Measurements from ENCODE around the gene DDB1. TPM values are rescaled to one million over a fixed set of nuclear protein-coding genes. Genes with fewer than 3 reads are reported as not detected.

The DDB1 gene
- total and polyA plus RNA-seq, 10 of the 15 experiments (the other 5 are each of a cell fraction or from before 2014, with no cell fraction given) = 136 to 272 (median 216) TPM

DNA sequence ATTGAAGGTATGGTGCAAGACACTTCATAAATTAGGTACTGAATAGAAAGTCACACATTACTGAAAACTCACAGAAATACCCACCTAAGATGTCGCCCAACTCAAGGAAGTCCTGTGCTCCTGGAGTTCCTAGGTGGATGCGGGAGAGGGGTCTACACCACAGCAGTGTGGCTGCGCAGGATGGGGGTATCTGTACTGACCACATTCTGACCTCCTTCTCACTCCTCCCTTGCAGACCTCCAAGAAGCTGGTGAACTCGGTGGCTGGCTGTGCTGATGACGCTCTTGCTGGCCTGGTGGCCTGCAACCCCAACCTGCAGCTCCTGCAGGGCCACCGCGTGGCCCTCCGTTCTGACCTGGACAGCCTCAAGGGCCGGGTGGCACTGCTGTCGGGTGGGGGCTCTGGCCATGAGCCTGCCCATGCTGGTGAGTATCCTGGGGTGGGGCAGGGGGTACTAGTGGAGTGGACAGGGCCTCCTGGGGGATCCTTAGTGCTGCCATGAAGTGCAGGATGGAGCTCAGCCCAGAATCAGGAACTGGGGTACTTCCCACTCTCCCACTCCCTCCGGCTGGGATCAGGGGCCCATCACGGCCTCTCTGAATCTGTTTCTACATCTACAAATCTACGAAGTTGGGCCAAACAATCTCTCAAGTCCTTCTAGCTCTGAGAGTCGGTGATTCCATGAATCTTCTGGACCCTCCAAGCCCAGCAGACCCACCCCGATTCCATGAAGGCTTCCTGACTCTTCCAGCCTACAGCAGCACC is 5.0 kb upstream of the DDB1 start:
- Histone ChIP-seq H3K4me1 (ENCODE audit: control insufficient read depth, insufficient read depth, low read length) (peaks cover 15% of the 10 kb centered on the region), H3K4me3 (no peak overlapping the region), H3K27me3 (replicated peaks in 1 of 2; ENCODE audit: control insufficient read depth in 2 of 2, insufficient read depth in 2 of 2, low read length in 1 of 2) (no peaks in the 10 kb centered on the region), H3K9ac (ENCODE audit: control insufficient read depth, insufficient read depth, low read length) (no peak overlapping the region), H4K20me1 (ENCODE audit: control insufficient read depth, insufficient read depth) (no peaks in the 10 kb centered on the region), H3K36me3 (ENCODE audit: control insufficient read depth in 2 of 2, insufficient read depth in 2 of 2, low read length in 1 of 2) (peaks cover 0 to 2% of the 10 kb centered on the region in 2 experiments; a peak in 2 of 4 replicates), H2AFZ (ENCODE audit: control insufficient read depth, low read depth, low read length) (no peak overlapping the region), H3K79me2 (ENCODE audit: control insufficient read depth, insufficient read depth, low read length) (peaks cover 15% of the 10 kb centered on the region), H3K4me2 (ENCODE audit: control insufficient read depth, insufficient read depth) (no peak overlapping the region), H3K9me3 (replicated peaks; ENCODE audit: control insufficient read depth, insufficient read depth, low read length) (no peaks in the 10 kb centered on the region), H3K27ac (ENCODE audit: control insufficient read depth, insufficient read depth) (no peak overlapping the region)
- no peak for TF ChIP-seq MTA2 (IDR thresholded peaks at IDR 0.05; ENCODE audit: low read depth)
- no peak for TF ChIP-seq CHD1 (IDR thresholded peaks at IDR 0.05; ENCODE audit: low read depth, low read length)
- TF ChIP-seq MTA3 (IDR thresholded peaks at IDR 0.05; ENCODE audit: borderline replicate concordance, low read length) = no peak
- TF ChIP-seq CBFB (IDR thresholded peaks at IDR 0.05; ENCODE audit: low read depth) = no peak
- TF ChIP-seq SIN3A (IDR thresholded peaks at IDR 0.05; ENCODE audit: low read depth, low read length) = no peak
- TF ChIP-seq MAX (IDR thresholded peaks at IDR 0.05; ENCODE audit: low read depth, low read length) = no peak
- TF ChIP-seq HCFC1 (IDR thresholded peaks at IDR 0.05; ENCODE audit: low read length) = no peak
- TF ChIP-seq SMARCA5 (IDR thresholded peaks at IDR 0.05) = no peak
- no peak for TF ChIP-seq HSF1 (IDR thresholded peaks at IDR 0.05; ENCODE audit: low read depth, low read length)
- TF ChIP-seq TBL1XR1 (IDR thresholded peaks at IDR 0.05; ENCODE audit: low read depth, low read length) = no peak
- no peak for TF ChIP-seq CEBPB (IDR thresholded peaks at IDR 0.05; ENCODE audit: borderline replicate concordance in 1 of 2, low read depth in 2 of 2, low read length in 2 of 2)
- TF ChIP-seq GABPA (IDR thresholded peaks at IDR 0.05; ENCODE audit: low read depth) = no peak
- TF ChIP-seq JUNB (IDR thresholded peaks at IDR 0.05) = no peak
- TF ChIP-seq MEF2B (IDR thresholded peaks at IDR 0.05; ENCODE audit: partially characterized antibody, poor library complexity, severe bottlenecking) = no peak
- no peak for TF ChIP-seq NFYA (IDR thresholded peaks at IDR 0.05; ENCODE audit: borderline replicate concordance, low read depth, low read length)
- no peak for TF ChIP-seq SUZ12 (IDR thresholded peaks at IDR 0.05; ENCODE audit: unreplicated experiment)
- no TSS peak for BruUV-seq (replicated peaks)
- in situ Hi-C loops (cut with MboI) (loop anchor here (5.0 kb wide), 1 partner anchor 49 kb away; no protein-coding TSS in a partner anchor), intact Hi-C loops (cut with micrococcal nuclease; ENCODE audit: unreplicated experiment) (loop anchor here (2.0 to 10.0 kb wide), 3 partner anchors 19 to 83 kb away; partner anchors contain the start of gene TMEM216)
- ATAC-seq = no peak
- WGBS (ENCODE audit: insufficient coverage, insufficient replicate concordance, low lambda C conversion rate, missing lambda C conversion rate) = 82% methylated on average over 14 of the region's 15 CpGs
- ChIA-PET POLR2A (interaction anchor here (2.4 to 5.9 kb wide), 2 partner anchors 24 to 46 kb away, joined by 21 to 86 read pairs; partner anchors contain the start of genes CYB561A3 and TMEM138), CTCF (interaction anchor here (2.1 to 10.2 kb wide), 6 partner anchors 10 to 97 kb away, joined by 9 to 729 read pairs (median 32); partner anchors contain the start of genes CYB561A3, TMEM138 and TMEM216), SMC1A (ENCODE audit: uncharacterized antibody, unreplicated experiment) (interaction anchor here (2.5 to 8.1 kb wide), 4 partner anchors 20 to 55 kb away, joined by 9 to 414 read pairs (median 162); partner anchors contain the start of genes CYB561A3, TMEM138 and TMEM216), RAD21 (ENCODE audit: unreplicated experiment) (interaction anchor here (1.5 to 6.5 kb wide), 3 partner anchors 21 to 98 kb away, joined by 3 to 424 read pairs (median 172); partner anchors contain the start of genes CYB561A3 and TMEM138)
- no peak for DNase-seq (ENCODE audit: low read depth, low spot score)
- FAIRE-seq = no peak

Data from GM12878 (cell line).